T-helper 9 cell (primary cell): ENCODE results near the gene TCAF1.
"Not testable (repeated sequence)": the region's sequence is repeated elsewhere in the genome, so short reads cannot be mapped to it uniquely, and the experiment has no call there.

Source experiments
- DNase-seq: peaks from one replicate; pipeline ENCODE4 v3.0.0-alpha.2; 2020

TCAF1 gene

GRCh38 chr7:143850682-143851081, 51.3 kb downstream of the TCAF1 start:
- DNase-seq = no peak

DNA sequence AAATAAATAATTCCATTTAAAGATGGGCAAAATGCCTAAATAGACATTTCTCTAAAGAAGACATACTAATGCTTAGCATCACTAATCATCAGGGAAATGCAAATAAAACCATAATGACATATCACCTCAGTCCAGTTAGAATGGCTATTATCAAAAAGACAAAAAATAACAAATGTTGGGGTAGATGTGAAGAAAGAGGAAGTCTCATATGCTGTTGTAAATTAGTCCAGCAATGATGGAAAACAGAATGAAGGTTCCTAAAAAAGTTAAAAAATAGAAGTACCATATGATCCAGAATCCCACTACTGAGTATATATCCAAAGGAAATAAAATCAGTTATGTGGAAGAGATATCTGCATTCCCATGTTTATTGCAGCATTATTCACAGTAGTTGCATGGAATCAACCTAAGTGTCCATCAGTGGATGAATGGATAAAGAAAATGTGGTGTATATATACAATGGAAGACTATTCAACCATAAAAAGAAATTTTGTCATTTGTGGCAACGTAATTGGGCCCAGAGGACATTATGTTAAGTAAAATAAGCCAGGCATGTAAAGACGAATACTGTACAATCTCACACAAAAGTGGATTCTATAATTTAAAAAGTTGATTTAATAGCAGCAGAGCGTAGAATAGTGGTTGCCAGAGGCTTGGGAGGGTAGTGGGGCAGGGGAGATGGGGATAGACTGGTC, 52.0 kb downstream of the TCAF1 start:
- DNase-seq = no peak

DNA sequence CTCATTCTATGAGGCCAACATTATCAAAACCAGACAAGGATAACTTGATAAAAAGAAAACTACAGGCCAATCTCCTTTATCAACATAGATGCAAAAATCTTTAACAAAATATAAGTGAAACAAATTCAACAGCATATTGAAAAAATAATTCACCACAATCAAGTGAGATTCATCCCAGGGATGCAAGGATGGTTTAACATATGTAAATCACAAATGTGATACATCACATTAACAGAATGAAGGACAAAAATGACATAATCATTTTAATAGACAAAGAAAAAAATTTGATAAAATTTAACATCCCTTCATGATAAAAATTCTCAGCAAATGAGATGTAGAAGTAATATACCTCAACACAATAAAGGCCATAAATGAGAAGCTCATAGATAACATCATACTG, 53.8 kb downstream of the TCAF1 start:
- DNase-seq = no peak

GRCh38 chr7:143846692-143847091, 55.3 kb downstream of the TCAF1 start:
- no peak for DNase-seq

- DNase-seq = not testable (repeated sequence)
Observed at GRCh38 chr7:143841696-143842095, 60.3 kb downstream of the TCAF1 start.

DNA sequence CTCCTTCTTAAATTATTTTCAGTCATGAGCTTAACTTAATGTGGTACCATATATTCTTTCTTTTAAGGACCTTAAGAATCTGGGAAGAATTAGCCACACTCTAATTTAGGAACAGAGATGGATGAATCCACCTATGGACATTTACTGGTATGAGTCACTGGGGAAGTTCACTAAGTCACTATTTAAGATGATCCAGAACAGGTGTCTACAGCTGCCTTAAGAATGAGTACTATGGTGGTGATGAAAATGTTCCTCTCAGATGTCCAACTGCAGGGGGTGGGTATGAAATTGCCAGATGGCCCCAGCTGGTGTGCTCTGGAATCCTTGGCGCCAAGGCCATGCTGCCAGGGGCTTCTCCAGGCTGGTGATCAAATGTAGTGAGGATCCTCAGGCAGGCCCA, 61.9 kb downstream of the TCAF1 start:
- not testable (repeated sequence) for DNase-seq

DNA sequence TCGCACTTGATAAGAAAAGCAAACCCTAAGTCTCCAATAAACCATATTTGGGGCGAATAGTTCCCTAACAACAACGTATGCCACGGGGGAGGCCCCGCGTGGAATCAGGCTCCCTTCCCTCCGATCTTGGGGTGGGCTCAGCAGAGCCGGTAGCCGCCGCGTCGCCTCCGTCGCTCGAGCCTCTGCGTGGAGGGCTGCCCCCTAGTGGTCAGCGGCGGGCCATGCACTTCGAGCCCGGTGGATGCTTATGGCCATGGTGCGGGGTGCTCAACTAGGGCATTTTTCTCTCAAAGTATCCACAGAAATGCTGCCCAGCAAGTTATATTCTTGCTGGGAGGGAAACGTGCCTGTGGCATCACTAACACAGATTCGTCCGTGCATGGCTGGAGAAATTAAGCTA, 64.8 kb downstream of the TCAF1 start:
- DNase-seq = peak; percentile 96

DNA sequence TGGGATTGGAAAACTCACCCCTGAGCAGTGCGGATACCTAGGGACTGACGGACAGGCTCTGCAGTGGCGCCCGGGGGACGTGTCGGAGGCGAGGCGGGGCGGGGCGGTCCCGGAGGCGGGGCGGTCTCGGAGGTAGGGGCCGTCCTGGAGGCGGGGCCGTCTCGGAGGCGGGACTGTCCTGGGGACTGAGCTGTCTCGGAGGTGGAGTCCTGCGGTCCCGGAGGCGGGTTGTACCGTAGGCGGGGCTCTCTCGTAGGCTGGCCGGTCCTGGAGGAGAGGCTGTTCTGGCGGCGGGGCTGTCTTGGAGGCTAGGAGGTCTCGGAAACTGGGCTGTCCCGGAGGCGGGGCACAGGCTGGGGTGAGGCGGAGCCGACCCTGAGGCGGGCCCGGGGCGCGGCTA, 65.4 kb downstream of the TCAF1 start:
- DNase-seq = peak; percentile 96

DNA sequence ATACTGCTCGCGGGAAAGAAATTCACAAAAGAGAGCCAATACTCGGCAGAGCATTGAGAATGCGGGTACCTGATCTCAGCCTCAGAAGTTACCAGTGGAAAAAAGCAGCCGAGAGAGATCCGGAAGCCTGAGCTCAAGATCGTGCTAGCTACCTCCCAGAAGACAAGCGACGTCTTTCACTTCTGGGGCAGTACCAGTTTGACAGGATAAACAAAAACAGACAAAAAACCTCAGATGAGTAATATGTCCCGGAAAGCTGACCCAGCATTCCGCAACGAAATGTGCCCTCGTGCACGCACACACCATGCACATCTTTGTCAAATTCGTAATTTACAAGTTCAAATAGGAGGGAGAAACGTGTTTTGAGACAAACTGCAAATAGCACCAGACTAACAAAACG, 65.9 kb downstream of the TCAF1 start:
- not testable (repeated sequence) for DNase-seq

DNA sequence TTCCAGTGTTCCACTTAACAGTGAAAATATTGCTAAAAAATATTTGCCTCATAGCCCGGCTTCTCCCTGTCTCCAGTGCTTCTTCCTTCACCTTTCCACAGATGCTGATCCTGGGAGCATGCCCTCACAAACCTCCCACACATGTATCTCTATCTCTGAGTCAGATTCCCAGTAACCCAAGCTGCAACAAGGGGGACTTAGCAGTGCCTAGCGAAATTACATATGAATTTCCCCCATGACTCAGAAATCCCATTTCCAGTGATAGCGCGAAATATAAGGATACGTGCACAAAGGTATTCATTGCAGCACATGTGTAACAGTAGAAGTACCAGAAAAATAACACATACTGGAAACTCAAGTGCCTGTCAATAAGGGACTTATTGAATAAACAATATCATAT, 75.4 kb downstream of the TCAF1 start:
- DNase-seq = not testable (repeated sequence)

DNA sequence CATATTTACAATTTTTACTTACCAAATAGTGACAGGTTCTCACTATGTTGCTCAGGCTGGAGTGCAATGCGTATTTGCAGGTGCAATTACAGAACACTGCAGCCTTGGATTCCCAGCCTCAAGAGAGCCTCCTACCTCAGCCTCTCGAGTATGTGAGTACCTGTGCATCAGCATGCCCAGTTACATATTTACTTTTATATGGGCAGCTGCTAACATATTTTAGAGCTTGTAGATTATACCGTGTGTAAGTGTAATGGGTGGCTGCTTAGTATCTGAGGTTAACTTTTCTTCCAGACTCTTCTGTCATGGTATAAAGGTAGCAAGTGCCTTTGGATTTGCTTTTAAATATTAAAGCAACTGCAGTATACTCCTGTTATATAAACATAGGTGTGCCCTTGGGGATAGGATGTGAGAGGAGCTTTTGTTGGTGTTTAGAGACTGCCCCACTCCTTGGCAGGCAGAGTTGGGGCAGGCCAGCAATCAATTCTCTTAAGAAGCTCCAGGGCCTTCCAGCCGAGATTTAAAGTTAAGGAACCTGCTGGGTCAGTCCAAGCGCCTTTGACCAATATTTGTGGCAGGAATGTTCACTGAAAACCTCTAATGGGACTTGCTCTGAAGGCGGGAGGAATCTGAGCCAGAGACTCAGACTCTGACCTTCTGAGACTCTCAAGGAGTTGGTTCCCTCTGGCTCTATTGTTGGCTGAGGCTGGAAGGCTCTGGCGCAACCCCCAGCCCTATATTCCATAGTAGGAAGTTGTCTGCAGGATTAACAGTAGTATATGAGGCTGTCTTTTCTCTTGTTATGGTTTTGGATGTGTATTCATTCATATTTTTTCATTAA, 77.5 kb downstream of the TCAF1 start:
- DNase-seq = not testable (repeated sequence)

DNA sequence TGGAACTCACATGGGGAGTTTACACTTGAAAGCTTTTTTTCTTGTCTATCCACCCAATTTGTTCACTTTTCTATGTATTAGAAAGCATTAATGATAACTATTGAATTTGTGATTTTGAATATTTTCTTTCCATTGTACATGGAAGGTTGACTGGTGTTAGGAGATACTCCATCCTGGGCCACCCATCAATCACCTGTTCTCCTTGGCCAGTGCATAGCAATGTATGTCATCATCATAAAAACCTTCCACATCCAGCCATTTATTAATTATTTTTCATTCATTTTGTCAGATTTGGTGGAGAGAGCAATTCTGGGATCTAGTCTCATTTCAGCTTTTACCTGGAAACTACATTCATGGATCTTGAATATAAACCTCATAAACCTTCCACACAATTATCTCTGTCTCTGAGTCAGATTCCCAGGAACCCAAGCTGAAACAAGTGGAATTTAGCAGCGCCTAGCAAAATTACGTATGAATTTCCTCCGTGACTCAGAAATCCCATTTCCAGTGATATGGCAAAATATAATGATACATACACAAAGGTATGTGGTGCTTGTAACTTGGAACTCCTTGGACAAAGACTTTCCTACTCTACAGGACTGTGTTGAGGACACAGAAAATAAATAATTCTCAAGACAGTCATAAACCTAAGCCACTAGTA, 78.2 kb downstream of the TCAF1 start:
- DNase-seq = not testable (repeated sequence)

DNA sequence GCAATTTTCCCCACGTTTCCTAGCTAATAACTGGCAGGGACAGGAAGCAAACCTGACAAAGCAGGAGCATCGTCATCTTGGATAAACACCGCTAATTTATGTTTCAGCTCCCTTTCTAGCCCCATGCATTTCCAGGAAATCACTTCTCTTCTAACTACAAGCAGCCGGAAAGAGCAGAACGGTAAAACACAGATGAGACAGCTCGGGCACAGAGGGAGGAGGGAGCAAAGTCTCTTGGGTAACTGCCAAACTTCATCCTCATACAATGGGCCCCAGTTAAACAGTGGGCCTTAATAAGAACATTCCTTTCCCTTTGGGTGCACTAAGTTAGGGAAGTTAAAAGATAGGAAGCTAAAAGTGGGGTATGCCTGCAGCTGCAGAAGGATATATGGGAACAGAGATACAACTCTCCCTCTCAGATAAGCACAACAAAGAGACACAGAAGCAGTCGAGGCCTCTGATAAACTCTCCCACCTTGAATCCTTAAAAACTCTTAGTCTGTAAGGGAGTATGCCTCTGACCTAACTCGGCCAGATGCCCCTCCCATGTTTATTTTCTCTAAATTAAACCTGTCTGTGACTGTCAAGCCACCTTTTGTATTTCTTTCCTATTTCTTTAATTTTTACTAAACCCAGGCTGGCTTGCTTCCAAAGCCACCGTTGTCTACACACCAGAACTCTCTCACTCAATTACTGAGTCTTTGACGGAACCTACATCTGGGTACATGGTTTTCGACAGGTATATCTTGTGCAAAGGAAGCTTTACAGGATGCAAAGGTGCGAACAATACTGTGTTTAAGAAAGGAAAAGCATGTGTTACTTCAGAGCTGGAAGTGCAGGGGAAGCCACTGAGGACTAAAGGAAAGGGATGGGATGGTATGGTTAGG, 80.3 kb downstream of the TCAF1 start:
- DNase-seq = not testable (repeated sequence)

DNA sequence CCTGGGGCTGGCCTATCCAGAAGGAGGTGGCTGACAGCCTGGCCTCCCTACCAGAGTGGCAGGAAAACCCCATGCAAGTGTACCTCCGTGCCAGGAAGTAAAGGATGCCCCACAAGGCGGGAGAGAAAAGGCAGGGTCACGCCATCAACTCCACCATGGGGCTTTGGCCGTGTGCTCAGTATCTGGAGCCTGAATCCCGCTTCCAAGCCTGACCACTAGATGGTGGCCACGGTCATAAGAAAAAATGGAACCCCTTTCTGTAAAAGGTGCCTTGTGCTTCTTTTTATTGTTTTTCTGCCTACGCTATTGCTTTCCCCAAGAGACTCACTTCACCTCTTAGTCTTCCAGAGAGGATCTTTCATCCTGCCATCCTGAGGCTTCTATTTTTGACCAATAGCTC, 84.1 kb downstream of the TCAF1 start:
- not testable (repeated sequence) for DNase-seq

DNA sequence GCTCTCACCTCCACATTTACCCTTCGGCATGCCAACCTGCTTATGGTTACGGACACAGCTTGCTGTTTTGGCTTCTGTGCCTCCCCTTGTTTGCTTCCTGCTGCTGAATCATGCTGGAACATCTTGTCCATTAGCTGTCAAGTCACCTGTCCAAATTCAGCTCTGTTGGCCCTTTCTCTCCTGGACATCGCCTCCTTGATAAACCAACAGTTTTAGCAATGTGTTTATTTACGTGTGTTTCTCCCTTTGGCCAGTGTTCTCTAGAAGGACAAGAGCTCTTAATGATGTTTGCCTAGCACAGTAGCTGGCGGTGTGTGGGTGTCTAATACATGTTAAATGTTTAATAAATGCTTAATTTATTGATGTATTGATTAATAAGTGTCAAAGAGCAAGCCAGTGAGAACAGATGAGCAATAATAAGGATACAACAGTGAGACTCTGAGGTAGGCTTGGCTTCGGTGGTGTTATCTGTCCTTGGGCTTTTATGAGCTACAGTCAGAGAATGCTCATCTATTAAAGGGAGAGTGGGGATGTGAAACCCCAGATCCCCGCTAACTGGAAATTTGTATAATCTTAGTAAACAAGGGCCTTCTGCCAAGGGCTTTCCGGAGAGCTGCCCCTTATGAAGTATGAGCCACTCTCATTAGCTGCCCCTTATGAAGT, 85.4 kb downstream of the TCAF1 start:
- not testable (repeated sequence) for DNase-seq

DNA sequence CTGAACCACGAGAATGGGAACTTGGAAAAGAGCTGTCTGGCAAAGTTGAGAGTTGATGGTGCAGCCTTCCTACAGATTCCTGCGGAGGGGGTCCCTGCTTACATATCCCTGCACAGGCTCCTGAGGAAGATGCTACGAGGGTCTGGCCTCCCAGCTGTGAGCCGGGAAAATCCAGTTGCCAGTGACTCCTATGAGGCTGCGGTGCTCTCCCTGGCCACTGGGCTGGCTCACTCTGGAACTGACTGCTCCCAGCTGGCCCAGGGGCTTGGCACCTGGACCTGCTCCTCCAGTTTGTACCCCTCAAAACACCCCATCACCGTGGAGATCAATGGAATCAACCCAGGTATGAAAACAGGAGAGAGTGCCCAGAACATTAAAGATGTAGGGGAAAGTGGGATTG, 91.3 kb downstream of the TCAF1 start:
- not testable (repeated sequence) for DNase-seq

GRCh38 chr7:143806664-143807071, 95.3 kb downstream of the TCAF1 start:
- not testable (repeated sequence) for DNase-seq
